G401.6 (cell line): ENCODE results near the gene MARS1.
A peak's percentile ranks its signal among the peaks of the same experiment; 100 is the strongest.

Source experiments
- FAIRE-seq: peaks from 2 replicates; lab custom pipeline; 2012; peaks lifted over from hg19 to GRCh38; lab: Jason Lieb, UNC

Gene MARS1

DNA sequence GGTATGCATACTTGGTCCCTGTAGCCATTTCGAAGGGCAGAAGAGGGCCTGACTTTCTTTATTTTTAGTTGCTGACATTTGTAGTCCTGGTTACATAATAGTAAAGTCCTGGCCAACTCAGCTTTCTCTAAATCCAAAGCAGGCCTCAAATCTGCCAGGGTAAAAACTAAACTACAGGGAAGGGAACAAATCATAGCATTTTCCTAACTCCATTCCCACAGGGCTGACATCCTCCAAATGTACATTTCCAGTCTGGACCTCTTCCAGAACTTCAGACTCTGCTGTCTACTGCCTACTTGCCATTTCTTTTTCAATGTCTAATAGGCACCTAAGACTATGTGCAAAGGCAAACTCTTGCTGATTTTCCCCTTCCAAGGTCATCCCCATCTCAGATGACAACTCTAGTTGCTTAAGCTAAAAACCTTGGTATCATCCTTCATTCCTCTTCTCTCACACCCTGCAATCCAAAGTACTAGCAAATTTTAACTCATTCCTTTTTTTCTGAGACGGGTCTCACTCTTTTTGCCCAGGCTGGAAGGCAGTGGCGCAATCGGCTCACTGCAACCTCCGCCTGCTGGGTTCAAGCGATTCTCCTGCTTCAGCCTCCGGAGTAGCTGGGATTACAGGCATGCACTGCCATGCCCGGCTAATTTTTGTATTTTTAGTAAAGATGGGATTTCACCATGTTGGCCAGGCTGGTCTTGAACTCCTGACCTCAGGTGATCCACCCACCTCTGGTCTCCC, 30.5 kb downstream of the MARS1 start:
- no peak for FAIRE-seq

DNA sequence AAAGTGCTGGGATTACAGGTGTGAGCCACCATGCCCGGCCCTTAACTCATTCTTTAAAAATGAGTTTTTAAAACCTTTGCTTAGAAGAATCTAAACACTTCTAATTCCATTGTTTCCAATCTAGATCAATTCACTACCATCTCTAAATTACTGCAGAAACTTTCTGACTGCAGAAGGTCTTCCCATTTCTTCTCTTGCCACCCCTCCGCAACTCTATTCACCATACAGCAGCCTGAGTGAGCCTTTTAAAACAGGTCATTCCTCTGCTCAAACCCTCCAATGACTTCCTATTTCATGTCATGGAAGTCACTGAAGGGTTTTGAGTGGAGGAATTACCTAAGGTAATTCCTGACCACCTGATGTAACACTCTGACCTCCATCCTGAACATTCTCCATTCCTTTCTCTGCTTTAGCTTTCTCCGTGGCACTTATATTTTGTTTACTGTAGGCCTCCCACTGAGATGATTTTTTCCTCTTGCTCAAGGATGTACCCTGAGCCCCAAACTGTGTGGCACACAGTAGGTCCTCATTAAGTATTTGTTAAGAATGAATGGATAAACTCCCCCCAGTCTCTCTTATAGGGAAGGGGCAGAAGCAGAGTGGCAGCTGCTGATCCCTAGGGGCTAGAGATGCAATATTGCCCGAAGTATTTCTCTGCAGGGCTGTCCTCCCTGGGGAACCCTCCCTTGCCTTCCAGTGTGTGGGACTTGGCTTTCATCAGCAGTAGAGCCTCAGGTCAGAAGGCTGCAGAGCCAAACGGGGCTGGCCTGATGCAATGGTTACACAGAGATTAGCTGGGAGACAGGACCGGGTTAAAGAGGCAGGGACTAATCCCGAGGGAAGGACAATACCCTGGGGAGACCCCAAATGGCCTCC, 31.3 kb downstream of the MARS1 start:
- no peak for FAIRE-seq

DNA sequence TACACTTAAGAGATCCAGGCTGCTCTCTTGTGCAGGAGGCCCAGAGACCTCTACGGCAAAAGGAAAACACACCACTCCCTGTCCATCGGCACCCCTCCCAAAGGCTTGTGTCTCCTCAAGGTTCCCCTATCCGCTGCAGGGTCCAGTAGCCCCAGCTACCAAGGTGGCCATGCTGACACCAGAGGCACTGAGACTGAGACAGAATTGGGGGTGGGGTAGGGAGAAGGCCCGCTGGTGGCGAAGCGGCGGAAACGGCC, 31.9 kb downstream of the MARS1 start:
- FAIRE-seq: no peak

DNA sequence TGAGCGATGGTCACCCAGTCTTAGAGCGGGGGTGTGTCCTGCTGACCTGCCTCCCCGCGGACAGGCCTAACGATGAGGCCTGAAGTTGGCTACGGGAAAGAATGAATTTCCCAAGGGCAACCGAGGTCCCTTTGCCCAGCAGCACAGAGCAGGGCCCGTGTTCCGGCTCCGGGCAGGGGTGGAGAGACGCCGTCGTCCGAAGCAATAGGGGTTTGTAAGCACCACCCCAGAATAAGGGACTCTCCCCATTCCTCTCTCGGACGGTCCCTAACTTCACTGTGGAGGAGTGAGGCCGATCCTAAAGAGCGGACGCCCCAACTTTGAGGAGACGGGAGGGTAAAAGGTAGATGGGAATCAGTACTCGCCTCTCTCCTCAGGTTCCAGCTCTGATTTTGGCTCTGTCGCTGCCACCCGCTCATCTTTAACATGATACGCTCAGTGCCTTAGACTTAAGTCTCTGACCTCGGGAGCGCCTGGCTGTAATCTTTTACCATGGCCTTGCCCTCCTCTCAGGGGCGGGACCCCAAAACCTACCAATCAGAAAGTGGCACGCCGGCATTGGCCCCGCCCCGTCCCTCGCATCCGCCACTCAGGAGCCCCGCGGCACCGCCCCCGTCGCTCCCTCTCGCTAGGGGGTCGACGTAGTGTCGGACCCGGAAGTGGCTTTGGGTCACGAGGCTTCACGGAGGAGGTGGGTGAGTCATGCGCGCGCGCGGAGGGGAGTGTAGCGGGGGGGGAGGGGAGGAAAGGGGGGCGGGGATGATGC, 32.4 kb downstream of the MARS1 start, which contains the start of gene DDIT3:
TSS of gene DDIT3 (minus strand) at position 462 of the 766 bp plus-strand sequence. CDS start 3,108 bp downstream, outside the sequence.
- FAIRE-seq: peak; percentile 97

DNA sequence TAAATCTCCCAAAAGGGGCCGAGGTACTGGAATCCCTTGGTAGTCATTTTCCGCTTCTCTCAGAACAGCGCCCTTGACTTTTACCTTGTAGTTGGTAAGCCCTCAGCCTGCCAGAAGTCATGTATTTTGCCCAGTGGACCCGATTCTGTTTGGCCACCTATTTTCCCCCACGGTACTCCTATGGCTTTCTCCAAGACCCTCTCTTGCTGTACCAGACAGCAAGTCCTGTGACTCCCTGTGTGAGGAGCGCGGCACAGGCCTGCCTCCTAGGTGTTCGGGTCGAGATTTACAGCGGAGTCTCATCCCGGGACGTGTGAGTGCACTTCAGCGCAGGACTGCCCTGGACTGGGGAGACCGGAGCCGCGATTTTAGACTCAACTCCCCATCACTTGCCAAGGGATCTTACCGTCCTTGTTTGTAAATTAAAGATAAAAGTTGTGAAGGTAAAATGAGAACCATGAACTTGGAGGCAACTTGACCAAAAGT, 33.7 kb downstream of the MARS1 start:
- FAIRE-seq: no peak

DNA sequence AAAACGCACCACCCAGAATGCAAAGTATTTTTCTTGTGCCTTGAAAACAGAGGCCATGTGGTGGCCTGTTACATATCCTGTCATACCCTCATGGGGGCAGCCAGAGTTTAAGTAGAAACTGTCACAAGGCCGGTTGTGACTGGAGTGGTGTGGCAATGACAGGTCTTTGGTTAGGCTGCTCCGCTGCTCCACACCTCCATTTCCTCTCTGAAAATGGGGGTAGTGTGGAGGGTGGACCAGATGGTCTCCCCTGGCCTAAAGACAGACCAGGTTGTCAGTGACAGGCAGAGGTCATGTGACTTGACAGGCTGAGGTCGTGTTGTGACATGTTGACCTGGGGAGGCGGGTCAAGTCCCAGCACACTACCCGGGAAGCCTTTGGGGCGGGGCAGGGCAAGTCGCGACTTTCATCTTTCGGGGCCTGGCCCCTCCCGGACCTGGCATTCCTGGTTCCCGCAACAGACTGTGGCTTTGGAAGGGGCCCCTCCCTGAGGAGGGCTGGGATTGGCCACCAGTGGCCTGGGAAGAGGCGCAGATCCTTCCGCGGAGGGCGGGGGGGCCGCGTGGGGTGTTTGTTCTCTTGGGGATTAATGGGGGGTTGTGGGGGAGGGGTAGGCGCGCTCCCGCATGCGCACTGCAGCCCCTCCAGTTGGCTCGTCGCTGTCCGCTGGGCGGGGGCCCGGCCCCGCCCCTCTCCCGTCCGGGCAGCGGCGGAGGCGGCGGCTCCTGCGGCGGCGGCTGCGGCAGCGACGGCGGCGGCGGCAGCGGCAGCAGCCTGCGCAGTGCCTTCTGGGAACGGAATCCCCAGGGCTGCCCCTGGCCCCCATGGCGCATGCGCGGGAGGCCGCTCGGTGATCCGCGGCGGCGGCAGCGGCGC, 34.4 kb downstream of the MARS1 start, which contains the start of gene MBD6:
TSS of gene MBD6 (plus strand) at position 814 of the 876 bp plus-strand sequence. CDS start 1,480 bp downstream, outside the sequence.
- FAIRE-seq: no peak

DNA sequence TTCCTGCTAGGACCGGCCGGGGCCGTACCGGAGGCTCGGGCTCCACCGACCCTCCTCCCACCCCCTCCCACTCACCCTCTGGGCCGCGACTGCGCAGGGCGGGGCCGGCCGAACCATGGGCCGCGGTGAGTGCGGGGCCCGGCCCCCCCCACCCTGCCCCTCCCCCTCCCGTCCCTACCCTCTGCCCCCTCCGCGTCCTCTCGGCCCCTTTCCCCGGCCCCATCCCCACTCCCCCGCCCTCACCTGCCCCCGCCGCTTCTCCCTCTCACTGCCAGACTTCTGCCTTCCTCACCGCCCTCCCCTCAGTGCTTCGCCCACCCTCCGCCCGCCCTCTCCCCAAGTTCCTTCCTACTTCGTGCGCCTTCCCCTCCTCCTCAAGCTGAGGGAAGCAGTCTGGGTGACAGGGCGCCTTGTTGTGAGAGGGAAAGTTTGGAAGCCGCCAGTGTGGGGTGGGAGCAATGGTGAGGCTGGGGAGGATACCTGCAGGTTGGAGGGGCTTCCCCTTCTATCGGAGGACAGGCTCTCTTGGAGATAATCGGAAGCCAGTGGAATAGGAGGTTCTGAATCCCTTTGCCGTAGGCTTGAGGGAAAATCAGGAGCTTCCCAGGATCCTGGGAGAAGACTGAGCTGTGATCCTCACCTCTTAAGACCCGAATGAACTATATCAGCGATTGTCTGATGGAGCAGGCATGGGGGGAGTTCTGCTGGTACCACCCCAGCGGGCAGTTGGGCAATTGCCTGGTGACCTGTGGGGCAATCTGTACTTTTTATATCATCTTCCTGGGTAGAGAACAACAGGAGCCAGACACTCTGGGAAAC, 35.2 kb downstream of the MARS1 start:
- FAIRE-seq: no peak

DNA sequence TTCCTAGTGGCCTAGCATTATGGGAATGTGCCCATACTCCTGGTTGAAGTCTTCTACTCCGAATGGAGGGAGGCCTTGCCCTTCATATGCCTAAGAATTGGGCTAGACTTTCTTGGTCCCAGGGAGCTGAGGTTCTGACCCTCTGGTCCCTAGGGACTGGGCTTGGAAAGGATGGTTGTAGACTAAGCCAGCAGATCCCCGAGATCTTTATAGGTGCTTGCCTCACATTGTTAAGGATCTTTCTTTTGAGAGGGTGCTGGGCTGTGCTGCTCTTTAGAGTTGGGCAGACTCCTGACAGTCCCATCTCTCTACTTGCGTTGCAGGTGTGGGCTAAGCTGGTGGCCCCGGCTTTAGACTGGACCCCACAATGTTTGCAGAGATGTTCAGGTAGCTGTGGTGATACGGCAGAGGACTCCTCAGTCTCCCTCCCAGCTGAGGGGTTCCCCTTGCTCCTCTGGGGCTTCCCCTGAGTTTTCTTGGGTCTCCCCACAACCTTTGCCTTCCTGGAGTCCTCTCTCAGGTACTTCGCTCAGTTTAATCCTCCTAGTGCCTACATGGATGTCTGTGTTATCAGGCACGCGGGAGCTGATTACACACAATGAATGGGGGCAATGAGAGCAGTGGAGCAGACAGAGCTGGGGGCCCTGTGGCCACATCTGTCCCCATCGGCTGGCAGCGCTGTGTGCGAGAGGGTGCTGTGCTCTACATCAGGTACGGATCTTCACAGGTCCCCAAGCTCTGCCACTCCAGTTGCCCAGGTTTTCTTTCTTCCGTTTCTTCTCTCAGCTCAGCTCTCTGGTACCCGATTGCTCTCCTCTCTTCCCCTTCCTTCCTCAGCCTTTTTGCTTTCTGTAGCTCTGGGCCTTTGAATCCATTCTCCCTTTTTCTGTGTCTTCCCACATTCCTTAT, 36.1 kb downstream of the MARS1 start:
- FAIRE-seq: no peak

DNA sequence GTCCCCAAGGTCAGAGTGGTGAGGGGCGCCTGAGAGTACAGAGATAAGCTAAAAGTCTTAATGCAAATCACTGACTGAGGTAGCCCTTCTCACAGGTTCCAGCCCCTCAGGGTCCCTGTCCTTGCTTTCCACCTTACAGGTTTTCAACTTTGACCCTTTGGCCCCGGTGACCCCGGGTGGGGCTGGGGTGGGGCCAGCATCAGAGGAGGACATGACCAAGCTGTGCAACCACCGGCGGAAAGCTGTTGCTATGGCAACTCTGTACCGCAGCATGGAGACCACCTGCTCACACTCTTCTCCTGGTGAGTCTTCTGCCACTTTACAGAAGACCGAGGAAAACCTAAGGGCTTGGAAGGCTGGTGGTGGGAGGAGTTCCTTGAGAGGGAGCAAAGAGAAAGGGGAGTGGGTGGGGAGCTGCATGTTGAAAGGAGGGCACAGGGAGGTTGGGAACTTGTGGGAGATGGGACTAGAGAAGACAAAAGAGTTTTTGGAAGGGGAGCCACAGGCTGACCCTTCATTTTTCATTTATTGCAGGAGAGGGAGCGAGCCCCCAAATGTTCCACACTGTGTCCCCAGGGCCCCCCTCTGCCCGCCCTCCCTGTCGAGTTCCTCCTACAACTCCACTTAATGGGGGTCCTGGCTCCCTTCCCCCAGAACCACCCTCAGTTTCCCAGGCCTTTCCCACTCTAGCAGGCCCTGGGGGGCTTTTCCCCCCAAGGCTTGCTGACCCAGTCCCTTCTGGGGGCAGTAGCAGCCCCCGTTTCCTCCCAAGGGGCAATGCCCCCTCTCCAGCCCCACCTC, 37.1 kb downstream of the MARS1 start:
- FAIRE-seq: no peak

DNA sequence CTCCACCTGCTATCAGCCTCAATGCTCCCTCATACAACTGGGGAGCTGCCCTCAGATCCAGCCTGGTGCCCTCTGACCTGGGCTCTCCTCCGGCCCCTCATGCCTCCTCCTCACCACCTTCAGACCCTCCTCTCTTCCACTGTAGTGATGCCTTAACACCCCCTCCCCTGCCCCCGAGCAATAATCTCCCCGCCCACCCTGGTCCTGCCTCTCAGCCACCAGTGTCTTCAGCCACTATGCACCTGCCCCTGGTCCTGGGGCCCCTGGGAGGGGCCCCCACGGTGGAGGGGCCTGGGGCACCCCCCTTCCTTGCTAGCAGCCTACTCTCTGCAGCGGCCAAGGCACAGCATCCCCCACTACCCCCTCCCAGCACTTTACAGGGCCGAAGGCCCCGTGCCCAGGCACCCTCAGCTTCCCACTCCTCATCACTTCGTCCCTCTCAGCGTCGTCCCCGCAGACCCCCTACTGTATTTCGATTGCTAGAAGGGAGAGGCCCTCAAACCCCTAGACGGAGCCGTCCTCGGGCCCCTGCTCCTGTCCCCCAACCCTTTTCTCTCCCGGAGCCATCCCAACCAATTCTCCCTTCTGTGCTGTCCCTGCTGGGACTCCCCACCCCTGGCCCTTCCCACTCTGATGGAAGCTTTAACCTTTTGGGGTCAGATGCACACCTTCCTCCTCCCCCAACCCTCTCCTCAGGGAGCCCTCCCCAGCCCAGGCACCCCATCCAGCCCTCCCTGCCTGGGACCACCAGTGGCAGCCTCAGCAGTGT, 37.9 kb downstream of the MARS1 start:
- no peak for FAIRE-seq

DNA sequence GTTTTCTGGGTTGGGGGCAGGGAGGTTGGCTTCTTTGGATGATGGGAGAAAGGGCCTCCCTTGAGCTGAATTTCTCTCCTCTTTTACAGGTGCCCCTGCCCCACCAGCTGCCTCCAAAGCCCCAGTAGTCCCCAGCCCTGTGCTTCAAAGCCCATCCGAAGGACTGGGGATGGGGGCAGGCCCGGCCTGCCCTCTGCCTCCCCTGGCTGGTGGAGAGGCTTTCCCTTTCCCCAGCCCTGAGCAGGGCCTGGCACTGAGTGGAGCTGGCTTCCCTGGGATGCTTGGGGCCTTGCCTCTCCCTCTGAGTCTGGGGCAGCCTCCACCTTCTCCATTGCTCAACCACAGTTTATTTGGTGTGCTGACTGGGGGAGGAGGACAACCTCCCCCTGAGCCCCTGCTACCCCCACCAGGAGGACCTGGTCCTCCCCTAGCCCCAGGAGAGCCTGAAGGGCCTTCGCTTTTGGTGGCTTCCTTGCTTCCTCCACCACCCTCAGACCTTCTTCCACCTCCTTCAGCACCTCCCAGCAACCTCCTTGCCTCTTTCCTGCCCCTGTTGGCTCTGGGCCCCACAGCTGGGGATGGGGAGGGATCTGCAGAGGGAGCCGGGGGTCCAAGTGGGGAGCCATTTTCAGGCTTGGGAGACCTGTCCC, 38.7 kb downstream of the MARS1 start:
- no peak for FAIRE-seq

DNA sequence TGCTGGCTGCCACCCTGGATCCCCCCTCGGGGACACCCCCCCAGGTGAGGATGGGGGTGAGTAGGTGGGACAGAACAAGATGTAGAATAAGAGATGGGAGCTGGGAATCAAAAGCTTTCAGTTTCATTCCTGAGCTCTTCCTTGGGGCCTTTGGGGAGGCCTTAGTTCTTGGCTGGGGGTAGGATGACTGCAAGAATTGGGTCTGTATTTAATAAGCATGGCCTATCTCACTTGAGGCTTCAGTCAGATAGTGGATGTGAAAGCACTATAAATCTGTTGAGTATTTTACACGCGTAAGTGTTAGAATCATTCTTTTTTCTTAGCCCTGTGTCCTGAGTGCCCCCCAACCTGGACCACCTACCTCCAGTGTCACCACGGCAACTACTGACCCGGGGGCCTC, 39.3 kb downstream of the MARS1 start:
- FAIRE-seq: no peak

DNA sequence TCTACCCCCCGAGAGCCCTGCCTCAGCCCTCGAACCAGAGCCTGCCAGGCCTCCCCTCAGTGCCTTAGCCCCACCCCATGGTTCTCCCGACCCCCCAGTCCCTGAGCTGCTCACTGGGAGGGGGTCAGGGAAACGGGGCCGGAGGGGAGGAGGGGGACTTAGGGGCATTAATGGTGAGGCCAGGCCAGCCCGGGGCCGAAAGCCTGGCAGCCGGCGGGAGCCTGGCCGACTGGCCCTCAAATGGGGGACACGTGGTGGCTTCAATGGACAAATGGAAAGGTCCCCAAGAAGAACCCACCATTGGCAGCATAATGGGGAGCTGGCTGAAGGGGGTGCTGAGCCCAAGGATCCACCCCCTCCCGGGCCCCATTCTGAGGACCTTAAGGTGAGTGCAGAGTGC, 40.3 kb downstream of the MARS1 start:
- FAIRE-seq: no peak

DNA sequence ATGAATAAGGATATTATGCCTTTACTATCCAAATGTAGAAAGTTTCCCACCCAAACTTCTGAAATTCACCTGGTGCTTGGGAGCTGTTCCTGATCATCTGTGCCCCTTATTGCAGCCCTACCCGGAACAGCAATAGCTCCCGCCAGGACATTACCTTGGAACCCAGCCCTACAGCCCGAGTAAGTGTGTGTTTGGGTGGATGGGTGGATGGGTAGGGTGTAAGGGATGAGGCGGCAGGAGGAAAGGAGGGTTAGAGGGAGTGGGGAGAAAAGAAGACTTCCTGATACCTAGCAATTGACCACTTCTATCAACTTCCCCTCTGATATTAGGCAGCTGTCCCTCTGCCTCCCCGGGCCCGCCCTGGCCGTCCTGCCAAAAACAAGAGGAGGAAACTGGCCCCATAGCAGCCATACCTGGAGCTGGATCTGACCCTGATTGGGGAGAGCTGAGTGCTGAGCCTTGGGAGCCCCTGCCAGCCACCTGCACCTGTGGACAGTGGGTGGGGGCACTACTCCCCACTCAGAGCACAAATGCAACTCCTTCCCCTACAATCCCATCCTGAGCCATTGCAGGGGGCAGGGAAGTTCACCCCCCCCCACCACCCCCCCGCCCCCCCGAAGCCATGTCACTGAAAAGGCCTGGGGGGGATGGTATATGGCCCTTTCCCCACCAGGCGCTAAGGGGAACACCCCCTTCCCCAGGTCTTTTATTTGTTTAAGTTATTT, 41.1 kb downstream of the MARS1 start:
- no peak for FAIRE-seq

DNA sequence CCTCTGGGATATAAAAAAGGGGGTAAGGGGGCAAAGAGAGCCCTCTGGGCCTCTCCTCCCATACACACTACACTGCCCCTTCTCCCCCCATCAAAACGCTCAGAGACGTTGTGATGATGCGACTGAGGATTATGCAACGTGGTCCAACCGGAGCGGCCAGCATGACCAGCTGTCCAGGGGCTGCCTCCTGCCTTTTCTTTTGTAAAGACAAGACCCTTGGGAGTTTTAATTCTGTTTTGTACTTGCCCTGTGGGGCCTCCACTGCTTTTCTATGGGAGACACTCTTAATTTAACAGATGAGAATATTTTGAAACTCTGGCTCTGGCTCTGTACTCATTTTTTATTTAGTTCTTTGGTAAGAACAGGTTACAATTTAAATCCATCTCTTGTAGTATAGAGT, 42.0 kb downstream of the MARS1 start:
- no peak for FAIRE-seq

DNA sequence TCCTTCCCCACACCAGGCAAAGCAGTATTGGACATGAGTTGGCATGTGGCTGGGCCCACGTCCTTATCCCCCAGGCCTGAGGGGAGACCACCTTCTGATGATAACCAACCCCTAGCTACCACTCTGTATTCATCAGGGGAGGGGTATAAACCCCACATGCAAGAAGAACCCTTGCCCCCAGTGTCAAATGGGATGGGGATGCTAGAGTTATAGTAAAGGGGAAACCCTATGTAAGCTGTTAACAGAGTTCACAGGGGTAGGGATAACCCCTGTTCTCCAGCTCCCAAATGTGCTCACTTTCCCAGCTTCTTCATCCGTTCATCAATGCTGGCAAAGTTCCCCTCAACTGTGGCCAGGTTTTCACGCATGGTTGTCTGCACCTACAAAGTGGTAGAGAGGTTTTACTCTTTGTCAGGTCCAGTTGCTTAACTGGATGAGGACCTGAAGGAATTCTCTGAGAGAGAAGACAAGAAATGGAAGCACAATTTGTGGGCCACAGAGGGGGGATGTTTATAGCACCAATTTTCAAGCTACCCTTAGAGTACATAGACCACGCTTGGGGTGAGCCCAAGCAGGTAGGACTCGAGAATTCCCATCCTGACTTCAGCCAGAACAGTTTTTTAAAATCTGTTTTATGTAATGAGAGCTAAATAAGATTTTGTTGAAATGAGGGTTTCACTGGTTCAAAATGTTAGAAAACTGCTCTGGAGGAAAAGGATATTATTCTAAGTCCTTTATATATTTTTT, 42.7 kb downstream of the MARS1 start:
- FAIRE-seq: no peak
